ENCODE data around the gene VPS13D. TPM values are rescaled to one million over a fixed set of nuclear protein-coding genes. Genes with fewer than 3 reads are reported as not detected.

Gene VPS13D
- total RNA-seq, 1 experiment from 2014 or later = 31.6 TPM

GRCh38 chr1:12445257-12445656 is 215.4 kb downstream of the VPS13D start:
- Histone ChIP-seq H3K9ac (ENCODE audit: low read length) (no peak overlapping the region), H3K79me2 (ENCODE audit: insufficient read depth, low read length) (no peaks in the 10 kb centered on the region), H3K4me3 (replicated peaks in 1 of 2; ENCODE audit: low read depth in 1 of 2, low read length in 2 of 2) (no peak overlapping the region), H4K20me1 (ENCODE audit: insufficient read depth) (no peaks in the 10 kb centered on the region), H3K27me3 (ENCODE audit: insufficient read depth, low read length) (no peaks in the 10 kb centered on the region), H3K9me3 (ENCODE audit: control insufficient read depth in 1 of 2, insufficient read depth in 1 of 2, low read depth in 1 of 2, low read length in 2 of 2) (no peaks in the 10 kb centered on the region), H3K4me1 (ENCODE audit: control insufficient read depth in 1 of 2, insufficient read depth in 2 of 2, low read length in 2 of 2) (peaks cover 6 to 28% of the 10 kb centered on the region in 2 experiments; a peak in 3 of 4 replicates), H3K4me2 (ENCODE audit: low read length) (no peak overlapping the region), H3K27ac (ENCODE audit: low read depth, low read length) (no peak overlapping the region), H3K9me2 (ENCODE audit: insufficient read depth) (0 out of 2 replicates have a peak, but pooled peaks cover 3% of the 10 kb centered on the region), H2AFZ (ENCODE audit: low read depth, low read length, poor library complexity, severe bottlenecking) (no peak overlapping the region), H3K36me3 (ENCODE audit: control insufficient read depth in 1 of 2, insufficient read depth in 2 of 2, low read length in 2 of 2) (no peaks in the 10 kb centered on the region)
- no TSS peak for BruUV-seq (replicated peaks)
- ATAC-seq (no peak), DNase-seq (ENCODE audit: low read depth, low spot score) (no peak)
- intact Hi-C loops (cut with micrococcal nuclease) = no loop called here
- ChIA-PET CTCF (no interaction called here), RAD21 (ENCODE audit: low non-redundant PET in 1 of 2, low total read pairs in 2 of 2, uncharacterized antibody in 2 of 2, unreplicated experiment in 2 of 2) (interaction anchor here in 1 of 2 experiments (1.0 kb wide), 1 partner anchor 12 kb away, joined by 3 read pairs; no protein-coding TSS in a partner anchor), POLR2A (no interaction called here)
- no peak for TF ChIP-seq CTCF (IDR thresholded peaks at IDR 0.05 in 2 of 3, conservative IDR thresholded peaks at IDR 0.05 in 1 of 3; ENCODE audit: borderline replicate concordance in 1 of 3, insufficient read depth in 1 of 3, low read depth in 2 of 3, low read length in 2 of 3)

GRCh38 chr1:12446593-12446992 is 216.8 kb downstream of the VPS13D start:
- ATAC-seq (no peak), DNase-seq (ENCODE audit: low read depth, low spot score) (no peak)
- intact Hi-C loops (cut with micrococcal nuclease) = no loop called here
- RAD21 ChIA-PET (ENCODE audit: low non-redundant PET in 1 of 2, low total read pairs in 2 of 2, uncharacterized antibody in 2 of 2, unreplicated experiment in 2 of 2) = no interaction called here
- Histone ChIP-seq H3K4me2 (ENCODE audit: low read length) (no peak overlapping the region), H2AFZ (ENCODE audit: low read depth, low read length, poor library complexity, severe bottlenecking) (no peak overlapping the region), H3K9me3 (ENCODE audit: control insufficient read depth in 1 of 2, insufficient read depth in 1 of 2, low read depth in 1 of 2, low read length in 2 of 2) (no peaks in the 10 kb centered on the region), H3K27ac (ENCODE audit: low read depth, low read length) (no peak overlapping the region), H3K36me3 (ENCODE audit: control insufficient read depth in 1 of 2, insufficient read depth in 2 of 2, low read length in 2 of 2) (no peaks in the 10 kb centered on the region), H4K20me1 (ENCODE audit: insufficient read depth) (no peaks in the 10 kb centered on the region), H3K27me3 (ENCODE audit: insufficient read depth, low read length) (no peaks in the 10 kb centered on the region), H3K4me3 (replicated peaks in 1 of 2; ENCODE audit: low read depth in 1 of 2, low read length in 2 of 2) (no peak overlapping the region), H3K79me2 (ENCODE audit: insufficient read depth, low read length) (no peaks in the 10 kb centered on the region), H3K4me1 (ENCODE audit: control insufficient read depth in 1 of 2, insufficient read depth in 2 of 2, low read length in 2 of 2) (peaks cover 6 to 34% of the 10 kb centered on the region in 2 experiments; a peak in 3 of 4 replicates), H3K9ac (ENCODE audit: low read length) (no peak overlapping the region), H3K9me2 (ENCODE audit: insufficient read depth) (0 out of 2 replicates have a peak, but pooled peaks cover 3% of the 10 kb centered on the region)
- CTCF ChIA-PET = no interaction called here
- POLR2A ChIA-PET = no interaction called here
- TF ChIP-seq ATF3 (IDR thresholded peaks at IDR 0.05) (no peak), CTCF (IDR thresholded peaks at IDR 0.05 in 2 of 3, conservative IDR thresholded peaks at IDR 0.05 in 1 of 3; ENCODE audit: borderline replicate concordance in 1 of 3, insufficient read depth in 1 of 3, low read depth in 2 of 3, low read length in 2 of 3) (no peak), JUND (IDR thresholded peaks at IDR 0.05) (no peak), SIN3A (IDR thresholded peaks at IDR 0.05; ENCODE audit: low read depth) (no peak), ZNF274 (IDR thresholded peaks at IDR 0.05; ENCODE audit: low read depth, low read length) (no peak), CEBPB (IDR thresholded peaks at IDR 0.05; ENCODE audit: low read depth) (no peak), SP1 (IDR thresholded peaks at IDR 0.05; ENCODE audit: low read depth) (no peak), ELF1 (IDR thresholded peaks at IDR 0.05; ENCODE audit: borderline replicate concordance, low read depth) (no peak), EZH2phosphoT487 (IDR thresholded peaks at IDR 0.05; ENCODE audit: borderline replicate concordance) (no peak)
- BruUV-seq (replicated peaks) = no TSS peak

Measured in HCT116 (cell line).